Measurements from ENCODE around the gene EIF2S2.

EIF2S2 gene

GRCh38 chr20:34100576-34100975 is 11.5 kb downstream of the EIF2S2 start (continued):
- TF ChIP-seq ZNF18 (tag by site-specific recombination; IDR thresholded peaks at IDR 0.05) (no peak), ZFP3 (tag by site-specific recombination; IDR thresholded peaks at IDR 0.05; ENCODE audit: low read depth) (no peak), ZNF157 (tag by site-specific recombination; IDR thresholded peaks at IDR 0.05) (no peak), ZNF843 (tag by site-specific recombination; IDR thresholded peaks at IDR 0.05) (no peak), RBAK (tag by site-specific recombination; IDR thresholded peaks at IDR 0.05) (no peak), GLI4 (tag by site-specific recombination; IDR thresholded peaks at IDR 0.05) (no peak)

GRCh38 chr20:34099675-34100074 is 12.4 kb downstream of the EIF2S2 start:
- Histone ChIP-seq H3K27ac (ENCODE audit: extremely low read depth, low read depth, low read length) (no peak overlapping the region), H3K4me1 (ENCODE audit: control insufficient read depth, insufficient read depth, low read length) (no peaks in the 10 kb centered on the region), H3K36me3 (ENCODE audit: control insufficient read depth in 2 of 2, insufficient read depth in 1 of 2, low read length in 2 of 2) (peaks cover 63 to 99% of the 10 kb centered on the region in 2 experiments), H3K9me3 (ENCODE audit: control insufficient read depth, insufficient read depth, low read depth, low read length) (no peaks in the 10 kb centered on the region), H3K4me3 (ENCODE audit: low read depth, low read length) (no peak overlapping the region)
- ChIA-PET CTCF (interaction anchor here (1.2 kb wide), 1 partner anchor 147 kb away, joined by 3 read pairs; no protein-coding TSS in a partner anchor), POLR2A (interaction anchor here (0.9 to 5.5 kb wide), 2 partner anchors 9 to 12 kb away, joined by 3 to 31 read pairs; partner anchors contain the start of gene EIF2S2)
- TF ChIP-seq ZNF529 (tag by site-specific recombination; IDR thresholded peaks at IDR 0.05; ENCODE audit: insufficient replicate concordance) (no peak), ZNF792 (tag by site-specific recombination; IDR thresholded peaks at IDR 0.05) (no peak), CTCF (tag by site-specific recombination; IDR thresholded peaks at IDR 0.05) (no peak)

- H3K9me3 ChIP-seq (ENCODE audit: control insufficient read depth, insufficient read depth, low read depth, low read length): no peaks in the 10 kb centered on the region
- H3K27ac ChIP-seq (ENCODE audit: extremely low read depth, low read depth, low read length): no peak overlapping the region
- H3K4me3 ChIP-seq (ENCODE audit: low read depth, low read length): no peak overlapping the region
- ChIA-PET POLR2A (interaction anchor here (1.0 kb wide), 1 partner anchor 105 kb away, joined by 3 read pairs; the partner anchor contains the start of gene RALY), CTCF (interaction anchor here (1.1 kb wide), 1 partner anchor 306 kb away, joined by 3 read pairs; no protein-coding TSS in a partner anchor)
- peaks cover 71 to 99% of the 10 kb centered on the region in 2 experiments for H3K36me3 ChIP-seq (ENCODE audit: control insufficient read depth in 2 of 2, insufficient read depth in 1 of 2, low read length in 2 of 2)
- TF ChIP-seq ZNF248 (tag by site-specific recombination; IDR thresholded peaks at IDR 0.05) (no peak), ATF2 (tag by site-specific recombination; IDR thresholded peaks at IDR 0.05; ENCODE audit: low read depth) (no peak), ZNF510 (tag by site-specific recombination; IDR thresholded peaks at IDR 0.05; ENCODE audit: insufficient replicate concordance) (no peak), ZNF19 (tag by site-specific recombination; IDR thresholded peaks at IDR 0.05; ENCODE audit: low read depth) (no peak), PRDM4 (tag by site-specific recombination; IDR thresholded peaks at IDR 0.05) (no peak), ZSCAN4 (tag by site-specific recombination; IDR thresholded peaks at IDR 0.05) (no peak), ZNF623 (tag by site-specific recombination; IDR thresholded peaks at IDR 0.05) (no peak), GLIS1 (tag by site-specific recombination; IDR thresholded peaks at IDR 0.05) (no peak), ZNF175 (tag by site-specific recombination; IDR thresholded peaks at IDR 0.05) (no peak)
- H3K4me1 ChIP-seq (ENCODE audit: control insufficient read depth, insufficient read depth, low read length): no peaks in the 10 kb centered on the region
These were observed 13.5 kb downstream of the EIF2S2 start for GRCh38 chr20:34098570-34098969.

Data from HEK293 (cell line).